ENCODE data around the gene ILK. TPM values are rescaled to one million over a fixed set of nuclear protein-coding genes. Genes with fewer than 3 reads are reported as not detected.

ILK gene
- total RNA-seq, 2 donors from 2014 or later: 338 to 588 TPM

GRCh38 chr11:6576471-6577373 is 26.9 kb upstream of the ILK start:
- DNase-seq (ENCODE audit: low spot score) (no peak), ATAC-seq (ENCODE audit: insufficient number of reproducible peaks, low FRiP score, low read depth) (no peak)
- no peak for TF ChIP-seq CTCF (IDR thresholded peaks at IDR 0.05)
- Histone ChIP-seq H3K9me3 (no peaks in the 10 kb centered on the region), H3K4me3 (no peak overlapping the region), H3K27ac (no peak overlapping the region), H3K36me3 (no peaks in the 10 kb centered on the region), H3K4me1 (ENCODE audit: control insufficient read depth in 1 of 2, low read depth in 2 of 2) (peaks cover 0 to 13% of the 10 kb centered on the region in 2 donors), H3K27me3 (replicated peaks; ENCODE audit: insufficient read depth) (no peaks in the 10 kb centered on the region)

DNA sequence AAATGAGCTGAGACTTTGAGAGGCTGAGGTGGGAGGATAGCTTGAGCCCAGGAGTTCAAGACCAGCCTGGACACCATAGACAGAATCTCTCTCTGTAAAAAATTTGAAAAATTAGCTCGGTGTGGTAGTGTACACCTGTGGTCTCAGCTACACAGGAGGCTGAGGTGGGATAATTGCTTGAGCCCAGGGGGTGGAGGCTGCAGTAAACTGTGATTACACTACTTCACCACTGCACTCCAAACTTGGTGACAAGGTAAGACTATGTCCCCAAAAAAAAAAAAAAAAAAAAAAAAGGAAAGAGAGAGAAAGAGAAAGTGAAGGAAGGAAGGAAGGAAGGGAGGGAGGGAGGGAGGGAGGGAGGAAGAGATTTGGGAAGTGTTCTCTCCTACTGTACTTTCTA is 25.4 kb upstream of the ILK start:
- Histone ChIP-seq H3K4me1 (ENCODE audit: control insufficient read depth in 1 of 2, low read depth in 2 of 2) (peaks cover 0 to 8% of the 10 kb centered on the region in 2 donors), H3K27ac (no peak overlapping the region), H3K36me3 (no peaks in the 10 kb centered on the region), H3K9me3 (no peaks in the 10 kb centered on the region), H3K4me3 (no peak overlapping the region), H3K27me3 (replicated peaks; ENCODE audit: insufficient read depth) (no peaks in the 10 kb centered on the region)
- TF ChIP-seq CTCF (IDR thresholded peaks at IDR 0.05): no peak
- DNase-seq (ENCODE audit: low spot score) (no peak), ATAC-seq (ENCODE audit: insufficient number of reproducible peaks, low FRiP score, low read depth) (no peak)

DNA sequence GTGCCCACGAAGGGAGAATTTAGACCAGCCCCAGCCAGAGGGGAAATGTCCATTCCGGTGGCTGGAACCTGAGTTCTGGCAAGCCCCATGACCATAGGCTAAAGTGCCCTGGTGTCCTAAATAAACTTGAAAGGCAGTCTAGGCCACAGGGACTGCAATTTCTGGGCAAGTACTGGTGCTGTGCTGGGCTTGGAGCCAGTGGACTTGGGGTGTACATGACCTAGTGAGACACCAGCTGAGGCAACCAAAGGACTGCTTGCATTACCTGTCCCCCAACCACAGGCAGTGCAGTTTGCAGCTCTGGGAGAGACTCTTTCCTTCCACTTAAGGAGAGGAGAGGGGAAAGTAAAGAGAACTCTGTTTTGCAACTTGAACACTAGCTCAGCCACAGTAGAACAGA is 23.9 kb upstream of the ILK start:
- no peak for ATAC-seq (ENCODE audit: insufficient number of reproducible peaks, low FRiP score, low read depth)
- TF ChIP-seq CTCF (IDR thresholded peaks at IDR 0.05): no peak

DNA sequence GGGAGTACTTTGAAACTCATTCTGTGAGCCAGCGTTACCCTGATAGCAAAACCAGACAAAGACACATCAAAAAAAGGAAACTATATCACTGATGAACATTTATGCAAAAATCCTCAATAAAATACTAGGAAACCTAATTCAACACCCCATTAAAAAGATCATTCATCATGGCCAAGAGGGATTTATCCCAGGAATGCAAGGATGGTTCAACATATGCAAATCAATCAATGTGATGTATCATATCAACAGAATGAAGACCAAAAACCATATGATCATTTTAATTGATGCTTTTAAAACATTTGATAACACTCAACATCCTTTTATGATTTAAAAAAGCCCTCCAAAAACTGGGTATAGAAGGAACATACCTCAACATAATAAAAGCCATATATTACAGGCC is 20.0 kb upstream of the ILK start:
- Histone ChIP-seq H3K27me3 (replicated peaks; ENCODE audit: insufficient read depth) (no peaks in the 10 kb centered on the region), H3K9me3 (peaks cover 2% of the 10 kb centered on the region), H3K36me3 (no peaks in the 10 kb centered on the region), H3K4me3 (no peak overlapping the region), H3K27ac (no peak overlapping the region), H3K4me1 (ENCODE audit: control insufficient read depth in 1 of 2, low read depth in 2 of 2) (peaks cover 3 to 13% of the 10 kb centered on the region in 2 donors)
- ATAC-seq (ENCODE audit: insufficient number of reproducible peaks, low FRiP score, low read depth) (no peak), DNase-seq (ENCODE audit: low spot score) (no peak)
- TF ChIP-seq CTCF (IDR thresholded peaks at IDR 0.05): no peak

More for the DNA sequence above, 23.9 kb upstream of the ILK start:
- Histone ChIP-seq H3K36me3 (no peaks in the 10 kb centered on the region), H3K27me3 (replicated peaks; ENCODE audit: insufficient read depth) (no peaks in the 10 kb centered on the region), H3K4me3 (no peak overlapping the region), H3K27ac (no peak overlapping the region), H3K4me1 (ENCODE audit: control insufficient read depth in 1 of 2, low read depth in 2 of 2) (peaks cover 0 to 8% of the 10 kb centered on the region in 2 donors), H3K9me3 (peaks cover 2% of the 10 kb centered on the region)
- DNase-seq (ENCODE audit: low spot score): no peak

- Histone ChIP-seq H3K4me3 (no peak overlapping the region), H3K36me3 (no peaks in the 10 kb centered on the region), H3K9me3 (peaks cover 2% of the 10 kb centered on the region), H3K27ac (no peak overlapping the region), H3K4me1 (ENCODE audit: control insufficient read depth in 1 of 2, low read depth in 2 of 2) (peaks cover 3 to 13% of the 10 kb centered on the region in 2 donors), H3K27me3 (replicated peaks; ENCODE audit: insufficient read depth) (no peaks in the 10 kb centered on the region)
- TF ChIP-seq CTCF (IDR thresholded peaks at IDR 0.05): no peak
- no peak for DNase-seq (ENCODE audit: low spot score)
- ATAC-seq (ENCODE audit: insufficient number of reproducible peaks, low FRiP score, low read depth): no peak
These were observed 19.0 kb upstream of the ILK start for GRCh38 chr11:6584528-6584927.

All from thoracic aorta (tissue), 2 donors.